Stimulated activated CD8-positive, alpha-beta memory T cell treated with anti-CD3 and anti-CD28 coated beads, Interleukin-15, amount 100 ng/mL, for 4 hours (primary cell): ENCODE measurements around the gene CPN1.
"Not testable (repeated sequence)": the region's sequence is repeated elsewhere in the genome, so short reads cannot be mapped to it uniquely, and the experiment has no call there.

Experiments
- DNase-seq, 2 donors: peaks; one replicate each; pipeline ENCODE4 v3.0.0-alpha.2; 2020; ENCODE audit warnings: low read depth in 2 of 2

The CPN1 gene

DNA sequence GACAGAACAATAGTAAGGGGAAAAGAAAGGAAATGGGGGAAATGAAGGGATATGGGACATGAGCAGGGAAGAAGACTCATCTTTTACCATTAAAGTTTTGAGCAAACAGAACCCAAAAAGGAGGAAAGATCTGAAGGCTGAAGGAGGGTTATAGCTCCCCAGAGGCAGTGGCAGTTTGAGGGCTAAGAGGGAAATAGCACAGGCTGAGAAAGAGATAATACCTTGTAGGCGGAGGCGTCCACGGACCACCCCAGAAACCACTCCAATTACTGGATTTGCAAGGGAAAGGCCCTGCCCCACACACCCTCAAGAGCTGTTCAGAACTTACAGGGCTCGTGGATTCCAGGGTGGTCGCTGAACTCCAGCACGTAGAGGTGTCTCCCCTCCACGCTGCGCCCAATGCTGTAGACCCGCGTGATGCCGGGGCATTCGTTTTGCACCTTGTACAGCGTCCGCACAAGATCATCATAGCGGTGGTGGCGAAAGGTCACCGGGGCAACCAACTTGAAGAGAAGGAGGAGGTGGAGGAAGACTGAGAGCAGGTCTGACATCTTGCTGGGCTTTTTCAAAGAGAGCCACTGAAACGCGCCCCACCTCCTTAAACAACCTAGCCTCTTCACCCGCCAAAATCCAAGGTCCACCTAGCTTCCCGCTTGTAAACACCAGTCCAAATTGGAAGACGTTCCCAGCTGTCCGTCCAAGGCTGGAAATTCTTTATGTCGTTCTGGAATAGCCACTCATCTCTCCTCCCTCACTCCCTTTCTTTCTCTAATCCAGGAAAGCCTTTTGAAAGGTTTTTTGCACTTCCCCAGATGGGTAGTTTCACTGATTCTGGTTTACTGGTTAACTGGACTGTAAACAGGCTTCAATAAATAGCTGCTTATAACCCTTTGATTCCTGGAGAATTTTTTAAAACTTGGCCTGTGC lies at the start of gene CPN1:
CPN1 (minus strand) TSS at position 795 of the 927 bp plus-strand sequence; CDS start at position 551, 244 bp downstream.
- no peak for DNase-seq

DNA sequence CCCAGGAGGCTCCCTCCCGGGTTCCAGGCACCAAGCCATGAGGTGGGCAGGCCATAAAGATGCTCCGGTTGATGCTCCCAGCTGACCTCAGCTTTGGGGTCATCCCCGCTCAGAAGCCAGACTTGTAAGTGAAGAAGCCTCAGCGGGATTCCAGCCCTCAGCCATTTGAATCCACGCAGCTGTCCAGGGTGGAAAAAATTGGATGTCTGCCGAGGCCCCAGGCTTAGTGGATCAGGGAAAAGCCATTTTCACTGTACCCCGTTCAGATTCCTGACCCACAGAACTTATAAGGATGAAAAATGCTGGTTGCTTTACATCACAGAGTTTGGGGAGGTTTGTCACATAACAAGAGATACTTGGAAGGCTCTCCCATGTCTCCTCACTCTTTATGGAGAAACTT lies 49.2 kb upstream of the CPN1 start:
- no peak for DNase-seq

DNA sequence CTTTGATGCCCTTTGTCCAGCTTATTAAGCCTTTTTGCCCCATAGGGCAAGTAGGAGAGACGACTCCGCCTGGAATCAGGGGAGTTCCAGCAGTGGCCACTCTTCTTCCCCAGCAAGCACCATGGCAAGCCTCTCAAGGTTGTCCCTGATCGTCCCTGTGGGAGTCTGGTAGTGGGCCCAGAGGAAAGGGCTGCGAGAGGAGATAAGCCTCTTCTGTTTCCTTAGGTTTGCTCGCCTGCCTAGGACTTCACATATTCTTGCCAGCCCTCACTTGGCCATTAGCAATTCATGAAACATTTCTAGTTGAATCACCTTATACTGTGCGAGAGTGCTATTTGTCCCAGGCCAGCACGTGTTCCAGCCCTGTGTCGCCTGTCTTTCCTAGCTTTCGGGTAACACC lies 47.8 kb upstream of the CPN1 start:
- no peak for DNase-seq

DNA sequence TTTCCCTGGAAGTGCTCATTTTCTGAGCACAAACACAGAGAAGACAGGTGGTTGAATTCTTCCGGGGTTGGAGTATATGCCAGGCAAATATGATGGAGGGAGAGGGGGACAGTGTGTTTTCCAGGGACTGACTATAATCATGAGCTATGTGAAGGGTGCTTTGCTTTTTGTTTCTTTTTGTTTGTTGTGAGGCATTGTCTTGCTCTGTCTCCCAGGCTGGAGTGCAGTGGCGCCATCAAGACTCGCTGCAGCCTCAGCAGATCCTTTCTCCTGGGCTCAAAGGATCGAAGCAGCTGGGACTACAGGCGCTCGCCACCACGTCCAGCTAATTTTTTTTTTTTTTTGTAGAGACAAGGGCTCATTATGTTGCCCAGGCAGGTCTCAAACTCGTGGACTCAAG lies 47.3 kb upstream of the CPN1 start:
- DNase-seq: no peak

DNA sequence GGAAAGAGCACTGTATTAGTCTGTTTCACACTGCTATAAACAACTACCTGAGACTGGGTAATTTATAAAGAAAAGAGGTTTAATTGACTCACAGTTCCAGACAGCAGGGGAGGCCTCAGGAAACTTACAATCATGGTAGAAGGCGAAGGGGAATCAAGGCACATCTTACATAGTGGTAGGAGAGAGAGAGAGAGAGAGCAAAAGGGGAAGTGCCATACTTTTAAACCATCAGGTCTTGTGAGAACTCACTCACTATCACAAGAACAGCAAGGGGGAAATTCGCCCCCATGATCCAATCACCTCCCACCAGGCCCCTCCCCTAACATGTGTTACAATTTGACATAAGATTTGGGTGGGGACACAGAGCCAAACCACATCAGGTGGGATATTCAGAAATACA lies 43.7 kb upstream of the CPN1 start:
- DNase-seq: not testable (repeated sequence)

DNA sequence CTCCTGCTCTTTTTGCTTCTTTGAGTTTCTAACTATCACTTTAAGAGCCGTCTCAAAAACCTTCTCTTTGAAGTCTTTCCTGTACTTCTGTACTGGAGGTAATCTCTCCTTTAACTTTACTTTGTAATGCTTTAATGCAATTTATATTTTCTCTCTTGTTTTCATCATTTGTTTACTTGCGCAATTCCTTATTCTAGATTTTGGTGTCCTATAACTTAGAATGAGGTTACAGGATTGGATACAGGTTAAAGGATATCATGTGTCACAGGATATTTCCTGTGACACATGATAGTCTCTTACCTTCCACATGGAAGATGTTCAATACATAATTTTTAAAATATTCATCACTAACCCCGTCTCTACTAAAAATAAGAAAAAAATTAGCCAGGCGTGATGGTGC lies 42.4 kb upstream of the CPN1 start:
- DNase-seq: no peak

DNA sequence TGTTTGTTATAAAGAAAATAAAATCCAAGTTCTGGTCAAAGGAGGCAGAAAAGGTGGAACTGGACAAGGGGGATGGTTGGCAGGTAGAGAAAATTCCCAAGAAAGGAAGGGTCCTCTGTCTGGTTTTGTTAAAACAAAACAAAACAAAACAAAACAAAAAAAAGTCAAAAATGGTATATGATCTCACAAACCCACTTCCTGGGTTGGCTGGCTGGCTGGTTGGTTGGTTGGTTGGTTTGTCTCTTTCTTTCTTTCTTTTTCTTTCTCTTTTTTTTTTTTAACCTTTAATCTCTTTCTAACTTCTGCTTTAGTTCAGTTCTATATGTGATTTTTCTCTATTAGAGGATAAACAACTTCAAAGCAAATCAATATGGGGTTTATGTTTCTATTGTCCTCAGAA lies 41.1 kb upstream of the CPN1 start:
- no peak for DNase-seq

DNA sequence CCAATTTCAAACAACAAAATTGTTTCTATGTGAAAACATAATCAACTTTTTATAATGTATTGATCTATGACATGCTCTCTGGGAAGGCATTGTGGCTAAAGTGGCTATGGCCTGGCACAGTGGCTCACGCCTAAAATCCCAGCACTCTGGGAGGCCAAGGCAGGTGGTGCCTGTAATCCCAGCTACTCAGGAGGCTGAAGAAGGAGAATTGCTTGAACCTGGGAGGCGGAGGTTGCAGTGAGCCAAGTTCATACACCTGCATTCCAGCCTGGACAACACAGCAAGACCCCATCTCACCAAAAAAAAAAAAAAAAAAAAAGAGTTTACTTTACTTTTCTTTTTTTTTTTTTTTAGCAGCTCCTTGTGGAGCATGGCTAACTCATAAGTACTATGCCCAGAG lies 38.9 kb upstream of the CPN1 start:
- no peak for DNase-seq

DNA sequence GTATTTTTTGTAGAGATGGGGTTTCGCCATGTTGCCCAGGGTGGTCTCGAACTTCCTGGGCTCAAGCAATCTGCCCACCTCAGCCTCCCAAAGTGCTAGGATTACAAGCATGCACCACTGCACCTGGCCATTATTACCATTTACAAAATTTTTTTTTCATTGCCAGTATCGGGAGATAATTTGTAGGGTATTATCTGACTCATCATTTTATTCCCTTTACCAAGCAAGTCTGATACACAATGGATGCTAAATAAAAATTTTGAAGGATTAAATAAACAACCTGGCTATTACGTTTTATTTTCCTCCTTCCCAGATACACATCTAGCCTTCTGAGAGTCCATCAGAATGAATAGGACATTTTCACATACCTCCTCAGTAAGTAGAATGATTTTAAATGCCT lies 38.1 kb upstream of the CPN1 start:
- DNase-seq: no peak

DNA sequence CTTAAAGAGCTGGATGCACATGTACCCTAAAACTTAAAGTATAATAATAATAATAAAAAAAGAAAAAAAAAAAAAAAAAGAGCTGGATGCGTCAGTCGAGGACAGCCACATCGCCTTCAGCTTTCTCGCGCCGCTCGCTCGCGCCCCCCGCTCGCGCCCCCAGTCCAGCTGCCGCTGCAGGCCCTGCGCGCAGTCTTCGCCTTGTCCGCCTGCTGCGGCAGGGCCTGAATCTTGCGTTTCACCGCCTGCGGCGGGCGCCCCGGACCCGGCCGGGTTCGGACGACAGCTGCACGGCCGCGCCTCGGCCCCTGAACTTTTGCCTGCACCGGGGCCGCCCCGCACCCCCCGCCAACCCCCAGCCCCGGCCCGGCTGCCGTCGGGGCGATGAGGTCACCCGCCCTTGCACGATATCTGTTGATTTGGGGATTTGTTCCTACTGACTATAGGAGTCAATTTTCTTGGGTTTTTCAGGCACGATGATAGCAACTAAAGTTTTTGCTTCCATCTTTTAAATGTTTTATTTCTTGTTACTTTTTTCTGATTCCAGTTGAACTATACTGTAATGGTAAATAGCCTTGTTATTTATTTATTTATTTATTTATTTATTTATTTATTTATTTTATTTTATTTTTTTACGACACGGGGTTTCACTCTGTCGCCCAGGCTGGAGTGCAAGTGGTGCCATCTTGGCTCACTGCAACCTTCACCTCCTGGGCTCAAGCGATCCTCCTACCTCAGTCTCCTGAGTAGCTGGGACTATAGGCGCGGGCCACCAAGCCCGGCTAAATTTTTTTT lies 33.5 kb upstream of the CPN1 start:
- DNase-seq: no peak

DNA sequence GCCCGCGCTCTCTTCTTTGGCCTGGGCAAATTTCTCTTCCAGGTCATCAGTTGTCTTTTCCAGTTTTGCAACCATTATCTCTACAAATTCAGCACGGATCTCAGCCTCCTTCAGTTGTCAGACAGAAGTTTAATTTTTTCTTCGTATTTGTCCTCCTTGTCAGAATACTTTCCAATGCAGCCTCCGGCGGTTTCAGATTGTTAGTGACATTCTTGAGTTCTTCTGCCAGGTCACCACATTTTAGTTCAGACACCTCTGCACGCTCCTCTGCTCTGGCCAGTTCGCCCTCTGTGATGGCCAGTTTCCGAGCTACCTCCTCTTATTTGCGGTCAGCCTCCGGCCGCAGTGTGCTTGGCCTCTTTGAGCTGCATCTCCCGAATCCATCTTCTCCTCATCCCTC lies 32.8 kb upstream of the CPN1 start:
- no peak for DNase-seq

DNA sequence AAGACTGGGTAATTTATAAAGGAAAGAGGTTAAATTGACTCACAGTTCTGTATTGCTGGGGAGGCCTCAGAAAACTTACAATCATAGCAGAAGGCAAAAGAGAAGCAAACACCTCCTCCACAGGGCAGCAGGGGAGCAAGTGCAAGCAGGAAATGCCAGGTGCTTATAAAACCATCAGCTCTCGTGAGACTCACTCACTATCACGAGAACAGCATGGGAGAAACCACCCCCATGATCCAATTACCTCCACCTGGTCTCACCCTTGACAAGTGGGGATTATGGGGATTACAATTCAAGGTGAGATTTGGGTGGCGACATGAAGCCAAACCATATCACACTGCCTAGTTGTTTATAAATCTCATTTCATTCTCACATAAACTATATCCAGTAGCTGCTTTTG lies 28.0 kb upstream of the CPN1 start:
- DNase-seq: no peak

DNA sequence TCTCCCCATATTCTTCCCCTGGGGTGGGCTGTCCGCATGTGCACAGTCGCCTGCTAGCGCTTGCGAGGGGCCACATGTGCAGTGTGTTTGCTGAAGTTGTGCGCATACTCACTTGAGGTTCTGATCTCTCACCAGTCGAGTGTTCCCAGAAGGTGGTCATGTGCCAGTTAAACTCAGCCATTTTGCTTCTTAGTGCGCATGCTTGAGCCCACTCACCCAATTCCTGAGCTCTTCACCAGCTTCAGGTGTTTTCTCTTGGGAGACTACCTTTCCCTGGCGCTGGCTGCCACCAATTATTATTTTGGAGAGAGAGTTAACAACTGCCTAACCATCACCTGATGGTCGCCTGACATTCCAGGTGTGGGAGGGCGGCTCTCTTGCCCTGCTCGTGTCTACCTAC lies 25.2 kb upstream of the CPN1 start:
- no peak for DNase-seq

DNA sequence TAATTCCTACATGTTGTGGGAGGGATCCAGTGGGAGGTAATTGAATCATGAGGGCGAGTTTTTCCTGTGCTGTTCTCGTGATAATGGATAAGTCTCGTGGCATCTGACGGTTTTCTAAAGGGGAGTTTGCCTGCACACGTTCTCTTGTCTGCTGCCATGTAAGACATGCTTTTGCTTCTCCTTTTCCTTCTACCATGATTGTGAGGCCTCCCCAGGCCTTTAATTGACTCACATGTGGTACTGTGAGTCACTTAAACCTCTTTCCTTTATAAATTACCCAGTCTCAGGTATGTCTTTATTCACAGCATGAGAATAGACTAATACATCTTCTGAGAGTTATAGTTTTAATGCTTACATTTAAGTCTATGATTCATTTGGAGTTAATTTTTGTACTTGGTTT lies 22.6 kb upstream of the CPN1 start:
- DNase-seq: no peak

DNA sequence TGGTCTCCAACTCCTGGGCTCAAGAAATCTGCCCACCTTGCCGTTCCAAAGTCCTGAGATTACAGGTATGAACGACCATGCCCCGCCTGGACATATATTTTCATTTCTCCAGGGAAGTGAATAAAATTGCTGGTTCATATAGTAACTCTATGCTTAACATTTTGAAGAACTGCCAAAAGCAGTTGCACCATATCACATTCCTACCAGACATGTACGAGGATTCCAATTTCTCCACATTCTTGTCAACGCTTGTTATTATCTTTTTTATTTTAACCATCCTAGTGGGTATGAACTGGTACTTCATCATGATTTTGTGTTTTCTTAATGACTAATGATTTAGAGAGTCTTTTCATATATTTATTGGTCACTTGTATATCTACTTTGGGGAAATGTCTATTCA lies 21.9 kb upstream of the CPN1 start:
- no peak for DNase-seq

DNA sequence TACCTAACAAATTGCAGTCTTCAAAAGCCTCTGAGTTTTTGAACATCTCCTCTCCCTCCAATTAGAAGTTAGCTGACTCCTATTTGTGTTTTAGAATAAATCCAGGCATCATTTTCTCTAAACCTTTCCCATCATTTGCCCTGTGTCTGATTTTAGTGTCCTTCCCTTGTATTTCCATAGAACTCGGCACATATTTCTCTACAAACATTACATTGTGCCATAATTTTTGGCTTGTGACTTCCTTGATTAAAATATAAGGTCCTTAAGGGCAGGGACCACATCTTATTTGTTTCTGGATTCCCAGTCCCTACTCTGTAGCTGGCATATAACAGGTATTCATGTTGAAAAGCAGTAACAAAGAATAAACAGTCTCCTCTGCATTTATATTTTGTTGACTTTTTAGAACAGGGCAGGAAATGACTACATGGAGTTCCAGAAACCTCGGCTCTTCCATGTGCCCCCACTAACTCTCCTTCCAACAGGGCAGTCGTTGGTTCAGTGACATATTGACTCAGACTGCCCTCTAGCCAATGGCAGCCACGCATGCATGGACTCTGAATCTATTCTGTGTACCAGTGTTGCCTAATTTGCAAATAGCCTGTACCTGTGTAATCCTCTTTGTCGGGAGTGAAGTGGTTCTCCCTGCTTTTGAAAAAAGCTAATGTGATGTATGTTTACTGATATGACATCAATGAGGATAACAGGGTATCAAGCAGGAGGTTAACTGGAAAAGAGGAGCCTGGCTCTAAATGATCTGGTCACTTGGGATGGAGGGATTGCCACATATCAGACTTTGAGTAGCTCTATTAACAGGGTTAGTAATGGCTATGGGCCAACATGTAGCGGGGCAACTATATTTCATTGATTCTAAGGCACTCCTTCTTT lies 19.8 kb upstream of the CPN1 start:
- DNase-seq: no peak

DNA sequence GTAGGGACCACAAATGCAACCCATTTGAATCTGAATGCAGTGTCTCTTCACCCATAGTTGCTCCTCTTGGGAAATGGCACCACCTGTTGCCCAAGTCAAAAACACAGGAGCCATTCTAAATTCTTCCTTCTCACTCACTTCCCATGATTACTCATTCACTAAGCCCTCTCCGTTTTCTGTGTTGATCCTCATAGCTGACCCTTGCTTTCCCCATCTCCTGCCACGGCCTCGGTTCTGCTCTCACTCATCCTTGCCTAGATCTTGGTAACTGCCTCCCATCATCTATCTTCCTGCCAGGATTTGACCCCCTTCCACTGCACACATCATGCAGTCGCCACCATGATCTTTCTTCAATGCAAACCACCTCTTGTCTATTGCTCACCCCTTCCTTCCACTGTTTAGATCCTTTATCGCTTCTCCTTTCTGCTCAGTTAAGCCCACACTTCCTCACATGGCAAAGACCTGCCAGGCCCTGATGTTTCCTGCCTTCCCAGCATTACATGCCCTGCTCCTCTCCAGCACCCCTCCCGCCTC lies 19.0 kb upstream of the CPN1 start:
- no peak for DNase-seq

DNA sequence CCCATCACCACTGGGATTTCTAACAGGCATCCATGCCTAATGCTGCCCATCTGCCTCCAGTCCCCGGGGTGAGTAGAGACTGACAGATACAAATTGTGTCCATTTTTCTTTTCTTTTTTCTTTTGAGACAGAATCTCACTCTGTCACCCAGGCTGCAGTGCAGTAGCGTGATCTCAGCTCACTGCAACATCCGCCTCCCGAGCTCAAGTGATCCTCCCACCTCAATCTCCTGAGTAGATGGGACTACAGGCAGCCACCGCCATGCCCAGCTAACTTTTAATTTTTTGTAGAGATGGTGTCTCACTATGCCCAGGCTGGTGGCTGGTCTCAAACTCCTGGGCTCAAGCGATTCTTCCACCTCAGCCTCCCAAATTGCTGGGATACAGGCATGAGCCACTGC lies 7.6 kb upstream of the CPN1 start:
- DNase-seq: no peak

DNA sequence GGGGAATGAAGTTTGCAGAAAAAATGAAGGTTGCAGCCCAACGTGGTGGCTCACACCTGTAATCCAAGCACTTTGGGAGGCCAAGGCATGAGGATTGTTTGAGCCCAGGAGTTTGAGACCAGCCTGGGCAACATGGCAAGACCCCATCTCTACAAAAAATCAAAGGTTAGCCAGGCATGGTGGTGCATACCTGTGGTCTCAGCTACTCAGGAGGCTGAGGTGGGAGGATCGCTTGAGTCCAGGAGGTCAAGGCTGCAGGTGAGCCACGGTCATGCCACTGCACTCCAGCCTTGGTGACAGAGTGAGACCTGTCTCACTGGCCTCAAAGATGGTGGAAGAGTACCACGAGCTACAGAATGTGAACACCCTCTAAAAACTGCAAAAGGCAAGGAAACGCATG lies 5.0 kb upstream of the CPN1 start:
- not testable (repeated sequence) for DNase-seq

DNA sequence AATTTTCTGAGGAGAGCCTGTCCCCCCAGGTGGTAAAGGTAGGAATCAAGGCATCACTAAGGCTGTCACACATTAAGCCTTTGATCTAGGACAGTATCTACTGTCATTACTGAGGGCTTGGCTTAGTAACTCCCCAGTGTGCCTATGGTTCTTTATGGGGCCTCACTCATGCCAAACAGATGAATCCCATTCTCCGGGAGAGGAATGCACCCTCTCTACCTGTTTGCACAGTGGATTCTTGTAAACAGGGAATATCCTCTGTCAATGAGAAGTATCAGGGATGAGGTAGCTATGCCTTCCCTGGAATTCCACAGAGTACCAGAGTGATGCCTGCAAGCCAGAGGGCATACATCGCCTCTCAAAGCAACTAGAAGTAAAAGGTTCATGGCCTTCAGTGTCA lies 3.9 kb upstream of the CPN1 start:
- no peak for DNase-seq

DNA sequence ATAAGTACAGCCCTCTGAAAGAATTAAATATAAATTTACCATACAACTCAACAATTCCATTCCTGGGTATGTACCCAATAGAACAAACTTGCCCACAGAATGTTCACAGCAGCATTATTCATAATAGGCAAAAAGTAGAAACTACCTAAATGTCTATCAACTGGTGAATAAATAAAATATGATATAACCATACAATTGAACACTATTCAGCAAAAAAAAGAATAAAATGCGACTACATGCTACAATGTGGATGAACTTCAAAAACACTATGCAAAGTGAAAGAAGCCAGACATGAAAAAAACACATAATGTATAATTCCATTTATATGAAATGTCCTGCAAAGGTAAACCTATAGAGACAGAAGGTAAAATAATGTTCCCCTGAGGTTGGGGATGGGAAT lies 2.0 kb upstream of the CPN1 start:
- DNase-seq: no peak

DNA sequence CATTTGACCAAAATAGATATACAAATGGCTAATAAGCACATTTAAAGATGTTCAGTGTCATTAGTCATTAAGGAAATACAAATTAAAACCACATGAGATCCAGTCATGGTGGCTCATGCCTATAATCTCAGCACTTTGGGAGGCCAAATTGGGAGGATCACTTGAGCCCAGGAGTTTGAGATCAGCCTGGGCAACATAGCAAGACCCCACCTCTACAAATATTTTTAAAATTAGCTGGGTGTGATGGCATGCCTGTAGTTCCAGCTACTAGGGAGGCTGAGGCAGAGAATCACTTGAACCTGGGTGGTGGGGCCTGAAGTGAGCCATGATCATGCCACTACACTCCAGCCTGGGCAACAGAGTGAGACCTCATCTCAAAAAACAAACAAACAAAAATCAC lies 607 bp upstream of the CPN1 start:
- not testable (repeated sequence) for DNase-seq
